Heart left ventricle (tissue), 16 donors: ENCODE measurements around the gene CHD2. TPM values are rescaled to one million over a fixed set of nuclear protein-coding genes. Genes with fewer than 3 reads are reported as not detected.
A peak's percentile ranks its signal among the peaks of the same experiment; 100 is the strongest.

Experiments used
- ATAC-seq, 4 donors: fragments of 200-7000 bp; cut with Tn5 transposase; one replicate each; pipeline ENCODE4 v1.9.1; 2020 to 2022; ENCODE audit warnings: moderate library complexity in 4 of 4, mild to moderate bottlenecking in 3 of 4, moderate number of reproducible peaks in 1 of 4
- DNase-seq, 5 donors: peaks; one replicate each; pipeline ENCODE4 v3.0.0-alpha.2; 2020
- H3K27ac ChIP-seq, 12 donors: fragments of 200-600 bp; sonication (generic) in 4 of 12; one replicate each; pipeline versions ENCODE4 v1.5.0 to v1.8.0; 2016 to 2022; ENCODE audit warnings: mild to moderate bottlenecking in 2 of 12
- H3K27me3 ChIP-seq, 9 donors: fragments of 200-600 bp; sonication (generic) in 2 of 9; one replicate each; pipeline versions ENCODE4 v1.5.1 to v1.8.0; 2016 to 2022; ENCODE audit warnings: mild to moderate bottlenecking in 3 of 9
- H3K36me3 ChIP-seq, 9 donors: fragments of 200-600 bp; sonication (generic) in 2 of 9; one replicate each; pipeline versions ENCODE4 v1.5.0 to v1.8.0; 2018 to 2022; ENCODE audit warnings: mild to moderate bottlenecking in 2 of 9
- H3K4me1 ChIP-seq, 12 donors: fragments of 200-600 bp; sonication (generic) in 4 of 12; one replicate each; pipeline versions ENCODE4 v1.5.0 to v1.8.0; 2016 to 2022; ENCODE audit warnings: mild to moderate bottlenecking in 3 of 12
- H3K4me3 ChIP-seq, 12 donors: fragments of 200-600 bp; sonication (generic) in 4 of 12; one replicate each; pipeline versions ENCODE4 v1.5.0 to v1.8.0; 2017 to 2022; ENCODE audit warnings: mild to moderate bottlenecking in 9 of 12, moderate library complexity in 4 of 12
- H3K9me3 ChIP-seq, 12 donors: fragments of 200-600 bp; sonication (generic) in 4 of 12; one replicate each; pipeline versions ENCODE4 v1.5.0 to v1.8.0; 2016 to 2022; ENCODE audit warnings: mild to moderate bottlenecking in 1 of 12
- CTCF ChIP-seq, 12 donors: fragments of 200-600 bp; sonication (generic) in 4 of 12; IDR thresholded peaks; one replicate each; pipeline versions ENCODE4 v1.5.0 to v1.8.0; 2018 to 2022; ENCODE audit warnings: antibody characterized with exemption in 12 of 12, mild to moderate bottlenecking in 5 of 12
- POLR2A ChIP-seq, 2 donors: fragments of 450-650 bp; IDR thresholded peaks; one replicate each; pipeline ENCODE4 v1.6.1; 2017; ENCODE audit warnings: antibody characterized with exemption in 2 of 2, mild to moderate bottlenecking in 2 of 2, moderate library complexity in 2 of 2
- WGBS, 4 donors: extraction: QIAGEN DNeasy Blood & Tissue Kit in 2 of 4; methylation state at CpG; one replicate each; pipeline versions ENCODE4 v1.1.5 to v1.1.7; 2013 to 2018; 5-methylcytosine and 5-hydroxymethylcytosine counted together
- intact Hi-C, 10 donors: fragments of 100-400 bp; cut with DNase I; formaldehyde crosslinking; loops; one replicate each; pipeline versions ENCODE4 v1.11.1 to v1.14.2; 2022
- polyA plus RNA-seq, 2 donors: library from polyadenylated mRNA; stranded (reverse); fragments of 200-250 nt; gene quantifications; one replicate each; pipeline ENCODE4 v1.2.3, GENCODE V29; 2013
- total RNA-seq, 9 donors: library from RNA; depleted of rRNA in 2 of 9; stranded (reverse); fragments of >200 nt in 2 of 9; fragmentation: NEBNext Ultra II Directional in 3 of 9; extraction: Animal tissue kit (Norgen Biotek cat#: 25700) in 3 of 9; gene quantifications; one replicate each; pipeline versions ENCODE4 v1.1.0 to v1.2.4, GENCODE V29; 2016 to 2023
- donor health status: ischemic (EF 13 %, LVEDD 7.1; RV severe dilation, severe dysfunction).
- donor health status: healthy with polysubstance abuse.
- donor health status: DM: no; HTN: yes; CAD: no.
- donor health status: DM: no; HTN: no; CAD: no.
- donor health status: ischemic (EF 25% LVEDD 6.9; RV normal size, moderate dysfunction).
- donor health status: ischemic (EF 25% LVEDD 5.7; RV mildly dilated, moderate dysfunction).
- donor health status: healthy.
- donor health status: DM: yes; HTN: yes; CAD: no.
- donor health status: ischemic (EF 35%, LVEDD 5.7; RV mildly dilated, moderate dysfunction).
- donor health status: nonischemic (EF 11% LVEDD 7.7; RV severe dilation, severe dysfunction).
- donor health status: DM: yes; HTN: yes; CAD: no.
- donor health status: PGD.
- donor health status: ischemic (EF 29% LVEDD 5.4; RV normal size, mild dysfunction).
- donor health status: nonischemic (EF 23%, LVEDD 6.1; RV moderate dilation, normal function).

Gene CHD2
- total and polyA plus RNA-seq, 11 donors: 23.1 to 76.8 (median 41.6) TPM

GRCh38 chr15:92944946-92945521 is 44.9 kb downstream of the CHD2 start:
- Histone ChIP-seq H3K36me3 (peaks cover 33 to 99% (median 98%) of the 10 kb centered on the region in 9 donors), H3K4me1 (no peaks in the 10 kb centered on the region), H3K9me3 (peaks cover 0 to 28% (median 20%) of the 10 kb centered on the region in 12 donors), H3K27me3 (no peaks in the 10 kb centered on the region), H3K27ac (peak overlapping the region in 2 of 12 donors; percentile 3 to 28), H3K4me3 (no peak overlapping the region)
- DNase-seq (no peak), ATAC-seq (peak in 3 of 4 donors; percentile 32 to 53 (median 33))
- 73 to 83% (median 76%) methylated on average over 8 of the region's 8 CpGs for WGBS, 4 donors
- TF ChIP-seq POLR2A (IDR thresholded peaks at IDR 0.05) (no peak), CTCF (IDR thresholded peaks at IDR 0.05) (no peak)
- intact Hi-C loops: loop anchor here in 1 of 10 donors (5.0 kb wide), 1 partner anchor 57 kb away; no protein-coding TSS in a partner anchor

- Histone ChIP-seq H3K4me1 (peaks cover 0 to 11% (median 0%) of the 10 kb centered on the region in 12 donors), H3K27me3 (no peaks in the 10 kb centered on the region), H3K9me3 (peaks cover 0 to 35% (median 24%) of the 10 kb centered on the region in 12 donors), H3K27ac (peak overlapping the region in 1 of 12 donors; percentile 1), H3K36me3 (peaks cover 32 to 100% (median 100%) of the 10 kb centered on the region in 9 donors), H3K4me3 (no peak overlapping the region)
- WGBS, 4 donors: 79 to 84% (median 83%) methylated on average over 5 of the region's 5 CpGs
- intact Hi-C loops: no loop called here
- ATAC-seq (peak in 3 of 4 donors; percentile 53 to 70 (median 54)), DNase-seq (no peak)
- TF ChIP-seq POLR2A (IDR thresholded peaks at IDR 0.05): no peak
- no peak for TF ChIP-seq CTCF (IDR thresholded peaks at IDR 0.05)
Observed at GRCh38 chr15:92947071-92947730, 47.1 kb downstream of the CHD2 start.

- Histone ChIP-seq H3K4me3 (no peak overlapping the region), H3K9me3 (peaks cover 0 to 35% (median 24%) of the 10 kb centered on the region in 12 donors), H3K27me3 (no peaks in the 10 kb centered on the region), H3K4me1 (peaks cover 0 to 11% (median 0%) of the 10 kb centered on the region in 12 donors), H3K27ac (no peak overlapping the region), H3K36me3 (peaks cover 36 to 100% (median 100%) of the 10 kb centered on the region in 9 donors)
- intact Hi-C loops: no loop called here
- DNase-seq (no peak), ATAC-seq (no peak)
- TF ChIP-seq POLR2A (IDR thresholded peaks at IDR 0.05): no peak
- TF ChIP-seq CTCF (IDR thresholded peaks at IDR 0.05): no peak
- 96% methylated on average over 10 of the region's 10 CpGs for WGBS, 4 donors
Observed at GRCh38 chr15:92949604-92950249, 49.6 kb downstream of the CHD2 start.
